GM19193 (cell line): ENCODE results near the gene ZDHHC5.

Source experiments
- POLR2A ChIP-seq: IDR thresholded peaks from 4 replicates; pipeline ENCODE4 v1.6.1; 2011; ENCODE audit not compliant: insufficient read depth, insufficient read length; ENCODE audit errors: extremely low read depth

ZDHHC5 gene

GRCh38 chr11:57681168-57681567 lies 13.3 kb downstream of the ZDHHC5 start:
- TF ChIP-seq POLR2A = no peak

GRCh38 chr11:57698843-57699365 lies 31.0 kb downstream of the ZDHHC5 start:
- TF ChIP-seq POLR2A = no peak

- TF ChIP-seq POLR2A = no peak
These were observed 31.9 kb downstream of the ZDHHC5 start for GRCh38 chr11:57699813-57700212.

GRCh38 chr11:57700425-57700824 lies 32.5 kb downstream of the ZDHHC5 start:
- no peak for TF ChIP-seq POLR2A

- TF ChIP-seq POLR2A = no peak
These were observed 35.4 kb downstream of the ZDHHC5 start for GRCh38 chr11:57703341-57703740.

DNA sequence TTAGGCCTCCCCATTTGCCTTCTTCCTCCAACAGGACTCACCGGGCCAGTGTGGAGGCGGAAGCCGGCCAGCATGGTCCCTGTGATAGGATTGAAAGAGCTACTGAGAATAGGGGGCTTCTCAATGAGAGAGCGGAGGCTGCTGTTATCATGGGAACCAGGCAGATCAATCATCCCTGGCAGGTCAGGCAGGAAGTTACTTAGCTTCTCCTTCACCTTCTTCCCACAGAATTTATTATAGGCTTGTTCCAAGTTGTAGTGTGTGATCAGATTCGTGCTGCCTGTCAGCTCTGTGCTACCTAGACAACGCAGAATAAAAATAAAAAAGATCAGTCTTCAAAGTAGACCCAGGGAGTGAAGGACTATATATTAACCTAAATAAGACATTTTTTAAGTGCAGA lies 37.0 kb downstream of the ZDHHC5 start:
- TF ChIP-seq POLR2A = no peak

DNA sequence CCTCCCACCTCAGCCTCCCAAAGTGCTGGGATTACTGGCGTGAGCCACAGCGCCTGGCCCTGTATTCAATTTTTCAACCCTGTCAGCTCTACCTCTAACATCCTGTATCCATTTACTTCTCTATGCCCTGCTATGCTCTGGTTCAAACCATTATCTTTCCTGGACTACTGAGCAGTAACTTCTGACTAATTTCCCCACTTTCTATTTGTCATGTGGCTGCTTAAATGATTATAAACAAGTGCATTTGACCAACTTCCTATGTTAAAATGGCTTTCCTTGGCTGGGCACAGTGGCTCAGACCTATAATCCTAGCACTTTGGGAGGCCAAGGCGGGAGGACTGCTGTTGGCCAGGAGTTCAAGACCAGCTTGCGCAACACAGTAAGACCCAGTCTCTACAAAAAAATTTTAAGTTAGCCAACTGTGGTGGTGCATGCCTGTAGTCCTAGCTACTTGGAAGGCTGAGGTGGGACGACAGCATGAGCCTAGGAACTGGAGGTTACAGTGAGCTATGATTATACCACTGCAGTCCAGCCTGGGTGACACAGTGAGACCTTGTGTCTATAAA lies 42.0 kb downstream of the ZDHHC5 start:
- TF ChIP-seq POLR2A = no peak

GRCh38 chr11:57711414-57712255 lies 43.7 kb downstream of the ZDHHC5 start, which contains the start of gene MED19:
MED19 (minus strand) TSS chr11:57712215; CDS start chr11:57712179, 36 bp downstream.
- TF ChIP-seq POLR2A = peak; percentile 48

- TF ChIP-seq POLR2A = peak; percentile 82
These were observed 44.6 kb downstream of the ZDHHC5 start, which contains the start of gene TMX2 for GRCh38 chr11:57712256-57713150. TMX2 (plus strand) TSS chr11:57712593; CDS start chr11:57712619, 26 bp downstream.

DNA sequence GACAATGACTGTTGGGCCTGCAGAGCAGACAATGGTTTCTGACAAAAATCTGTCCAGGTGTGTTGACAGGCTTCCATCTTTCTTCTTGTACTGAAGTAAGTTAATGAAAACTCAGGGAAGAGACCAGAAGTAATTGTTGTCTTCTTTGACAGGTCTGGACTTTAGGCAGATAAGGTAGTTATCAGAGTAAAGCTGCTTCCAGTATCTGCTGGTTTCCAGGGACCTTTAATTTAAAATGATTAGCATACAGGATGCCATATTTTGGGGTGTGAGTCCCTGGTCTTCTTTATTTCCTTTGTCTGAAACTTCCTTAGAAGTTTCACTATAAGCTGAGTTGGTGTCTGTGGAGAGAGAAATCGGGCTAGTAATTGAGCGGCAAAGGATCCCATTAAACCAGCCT lies 45.9 kb downstream of the ZDHHC5 start:
- TF ChIP-seq POLR2A = no peak

DNA sequence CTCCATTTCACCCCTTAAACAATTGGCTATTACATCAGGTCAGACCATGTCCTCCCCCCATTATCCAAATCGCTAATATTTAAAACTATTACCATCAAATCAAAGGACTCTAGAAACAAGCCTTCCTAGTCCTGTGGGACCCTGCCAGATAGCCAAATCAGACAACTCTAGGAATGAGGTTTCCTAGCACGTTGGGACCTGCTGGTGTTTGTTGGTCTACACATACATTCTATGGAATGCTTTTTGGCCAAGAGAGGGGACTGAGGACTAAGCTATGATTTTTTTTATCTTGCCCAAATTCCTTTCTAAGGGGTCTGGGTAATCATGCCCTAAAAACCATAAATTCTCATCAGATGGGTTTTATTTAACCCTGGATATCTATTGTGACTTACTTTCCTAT lies 59.3 kb downstream of the ZDHHC5 start:
- no peak for TF ChIP-seq POLR2A

DNA sequence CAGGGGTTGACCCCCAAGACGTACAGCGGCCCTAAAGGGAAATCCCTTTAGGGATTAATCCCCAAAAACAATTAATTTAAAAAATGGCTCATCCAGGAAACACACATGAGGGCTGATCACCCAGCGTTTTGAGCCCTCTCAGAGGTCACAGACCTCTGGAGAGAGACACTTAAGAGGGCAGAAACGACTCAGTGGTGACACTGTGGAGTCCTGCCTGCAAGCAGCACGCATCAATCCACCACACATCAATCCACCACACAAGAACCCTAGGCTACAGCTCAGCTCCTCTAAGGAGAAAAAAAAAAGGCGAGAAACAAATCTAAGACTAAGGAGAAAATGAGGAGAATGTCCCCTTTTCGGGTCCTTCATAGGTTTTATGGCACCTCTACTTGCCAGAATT lies 60.9 kb downstream of the ZDHHC5 start:
- TF ChIP-seq POLR2A = no peak

- TF ChIP-seq POLR2A = no peak
These were observed 61.6 kb downstream of the ZDHHC5 start for GRCh38 chr11:57729479-57729878.

GRCh38 chr11:57732661-57733060 lies 64.7 kb downstream of the ZDHHC5 start:
- TF ChIP-seq POLR2A = no peak
